ENCODE results near the gene TRAPPC3.

TRAPPC3 gene

GRCh38 chr1:36097693-36098585 is 51.3 kb downstream of the TRAPPC3 start:
- no peak for DNase-seq (ENCODE audit: insufficient read length, low spot score)
- FAIRE-seq, result no peak
- TF ChIP-seq, protein P1, sequence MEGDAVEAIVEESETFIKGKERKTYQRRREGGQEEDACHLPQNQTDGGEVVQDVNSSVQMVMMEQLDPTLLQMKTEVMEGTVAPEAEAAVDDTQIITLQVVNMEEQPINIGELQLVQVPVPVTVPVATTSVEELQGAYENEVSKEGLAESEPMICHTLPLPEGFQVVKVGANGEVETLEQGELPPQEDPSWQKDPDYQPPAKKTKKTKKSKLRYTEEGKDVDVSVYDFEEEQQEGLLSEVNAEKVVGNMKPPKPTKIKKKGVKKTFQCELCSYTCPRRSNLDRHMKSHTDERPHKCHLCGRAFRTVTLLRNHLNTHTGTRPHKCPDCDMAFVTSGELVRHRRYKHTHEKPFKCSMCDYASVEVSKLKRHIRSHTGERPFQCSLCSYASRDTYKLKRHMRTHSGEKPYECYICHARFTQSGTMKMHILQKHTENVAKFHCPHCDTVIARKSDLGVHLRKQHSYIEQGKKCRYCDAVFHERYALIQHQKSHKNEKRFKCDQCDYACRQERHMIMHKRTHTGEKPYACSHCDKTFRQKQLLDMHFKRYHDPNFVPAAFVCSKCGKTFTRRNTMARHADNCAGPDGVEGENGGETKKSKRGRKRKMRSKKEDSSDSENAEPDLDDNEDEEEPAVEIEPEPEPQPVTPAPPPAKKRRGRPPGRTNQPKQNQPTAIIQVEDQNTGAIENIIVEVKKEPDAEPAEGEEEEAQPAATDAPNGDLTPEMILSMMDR (IDR thresholded peaks at IDR 0.05; ENCODE audit: insufficient read depth, missing control alignments), result no peak

GRCh38 chr1:36096500-36097432 is 52.5 kb downstream of the TRAPPC3 start:
- DNase-seq (ENCODE audit: insufficient read length, low spot score), result no peak
- TF ChIP-seq, protein P1 (IDR thresholded peaks at IDR 0.05; ENCODE audit: insufficient read depth, missing control alignments), result no peak
- FAIRE-seq, result no peak

- FAIRE-seq, result no peak
- TF ChIP-seq, protein P1 (IDR thresholded peaks at IDR 0.05; ENCODE audit: insufficient read depth, missing control alignments), result no peak
- DNase-seq (ENCODE audit: insufficient read length, low spot score), result no peak
Measured at GRCh38 chr1:36095760-36096405, 53.4 kb downstream of the TRAPPC3 start.

DNA sequence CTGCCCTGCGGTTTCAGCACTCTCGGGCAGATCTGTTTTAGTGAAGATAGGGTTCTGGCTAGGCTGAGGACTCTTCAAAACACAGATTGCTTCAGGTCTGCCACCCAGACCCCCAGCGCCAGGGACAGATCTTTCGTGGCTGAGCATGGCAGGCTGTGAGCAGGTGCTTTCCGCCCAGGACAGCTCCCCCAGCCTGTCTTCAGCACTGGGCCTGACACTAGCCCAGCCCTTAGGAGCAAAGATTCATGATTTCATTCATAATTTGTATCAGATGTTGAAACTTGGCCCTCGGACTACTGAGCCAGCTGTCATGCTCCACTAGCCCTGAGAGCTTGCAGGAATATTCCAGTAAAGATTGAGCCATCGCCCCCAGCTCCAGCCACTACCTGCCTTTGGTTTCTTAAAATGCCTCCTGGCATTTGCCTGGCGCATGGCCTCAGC is 54.6 kb downstream of the TRAPPC3 start:
- FAIRE-seq (no peak), DNase-seq (ENCODE audit: insufficient read length, low spot score) (no peak)
- TF ChIP-seq, protein P1 (IDR thresholded peaks at IDR 0.05; ENCODE audit: insufficient read depth, missing control alignments), result no peak

- TF ChIP-seq, protein P1 (IDR thresholded peaks at IDR 0.05; ENCODE audit: insufficient read depth, missing control alignments), result no peak
- no peak for FAIRE-seq
- no peak for DNase-seq (ENCODE audit: insufficient read length, low spot score)
Measured at GRCh38 chr1:36093929-36094328, 55.4 kb downstream of the TRAPPC3 start.

DNA sequence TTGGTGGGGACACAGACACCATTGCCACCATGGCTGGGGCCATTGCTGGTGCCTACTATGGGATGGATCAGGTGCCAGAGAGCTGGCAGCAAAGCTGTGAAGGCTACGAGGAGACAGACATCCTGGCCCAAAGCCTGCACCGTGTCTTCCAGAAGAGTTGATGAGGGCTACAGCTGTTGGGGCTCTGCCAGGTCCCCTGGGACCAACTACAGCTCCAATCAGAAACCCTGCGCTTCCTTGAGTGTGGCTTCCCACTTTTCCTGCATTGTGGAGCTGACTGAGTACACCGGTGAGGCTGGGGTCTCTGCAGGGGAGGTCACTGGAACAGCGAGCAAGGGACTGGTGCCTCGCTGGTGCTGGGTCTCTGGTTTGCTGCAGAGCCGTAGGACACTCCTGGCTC is 56.1 kb downstream of the TRAPPC3 start:
- DNase-seq (ENCODE audit: insufficient read length, low spot score), result no peak
- no peak for FAIRE-seq

More for the DNA sequence above, 56.1 kb downstream of the TRAPPC3 start:
- TF ChIP-seq, protein P1 (IDR thresholded peaks at IDR 0.05; ENCODE audit: insufficient read depth, missing control alignments), result no peak
